ENCODE data around the gene TYSND1. TPM values are rescaled to one million over a fixed set of nuclear protein-coding genes. Genes with fewer than 3 reads are reported as not detected.
A peak's percentile ranks its signal among the peaks of the same experiment; 100 is the strongest.

TYSND1 gene
- total and polyA plus RNA-seq, 2 of the 13 experiments (the other 11 are each of a cell fraction or from before 2014, with no cell fraction given) = 3.3 to 8.9 TPM

- TF ChIP-seq CENPT (CRISPR knock-in tag; IDR thresholded peaks at IDR 0.05; ENCODE audit: low read depth) (no peak), ZNF724P (CRISPR knock-in tag; IDR thresholded peaks at IDR 0.05; ENCODE audit: borderline replicate concordance) (no peak), ZZZ3 (CRISPR knock-in tag; IDR thresholded peaks at IDR 0.05; ENCODE audit: borderline replicate concordance) (no peak), ZBTB1 (CRISPR knock-in tag; IDR thresholded peaks at IDR 0.05; ENCODE audit: borderline replicate concordance) (no peak), ZNF775 (CRISPR knock-in tag; IDR thresholded peaks at IDR 0.05; ENCODE audit: borderline replicate concordance) (no peak), ZNF777 (CRISPR knock-in tag; IDR thresholded peaks at IDR 0.05) (peak; percentile 37; the same call in 1 of the 2 replicates), JARID2 (CRISPR knock-in tag; IDR thresholded peaks at IDR 0.05; ENCODE audit: insufficient replicate concordance) (no peak), PHF5A (CRISPR knock-in tag; IDR thresholded peaks at IDR 0.05; ENCODE audit: low read depth, unreplicated experiment) (no peak), ASH2L (IDR thresholded peaks at IDR 0.05; ENCODE audit: insufficient read length, low read depth, low read length) (peak; percentile 36), ARID5B (CRISPR knock-in tag; IDR thresholded peaks at IDR 0.05) (peak; percentile 90), ZSCAN30 (CRISPR knock-in tag; IDR thresholded peaks at IDR 0.05) (no peak), ATF7-NPFF (CRISPR knock-in tag; IDR thresholded peaks at IDR 0.05; ENCODE audit: low read depth) (no peak), RBM39 (IDR thresholded peaks at IDR 0.05; ENCODE audit: low read depth, low read length, poor library complexity, severe bottlenecking) (no peak), GFI1 (CRISPR knock-in tag; IDR thresholded peaks at IDR 0.05; ENCODE audit: borderline replicate concordance) (no peak), SP5 (CRISPR knock-in tag; IDR thresholded peaks at IDR 0.05; ENCODE audit: borderline replicate concordance, low read depth) (peak; percentile 42), SMYD3 (CRISPR knock-in tag; IDR thresholded peaks at IDR 0.05) (no peak)
- TF ChIP-seq, protein P1, sequence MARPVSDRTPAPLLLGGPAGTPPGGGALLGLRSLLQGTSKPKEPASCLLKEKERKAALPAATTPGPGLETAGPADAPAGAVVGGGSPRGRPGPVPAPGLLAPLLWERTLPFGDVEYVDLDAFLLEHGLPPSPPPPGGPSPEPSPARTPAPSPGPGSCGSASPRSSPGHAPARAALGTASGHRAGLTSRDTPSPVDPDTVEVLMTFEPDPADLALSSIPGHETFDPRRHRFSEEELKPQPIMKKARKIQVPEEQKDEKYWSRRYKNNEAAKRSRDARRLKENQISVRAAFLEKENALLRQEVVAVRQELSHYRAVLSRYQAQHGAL (CRISPR knock-in tag; IDR thresholded peaks at IDR 0.05; ENCODE audit: not compliant biosample characterization) = no peak
- TF ChIP-seq, protein P2, sequence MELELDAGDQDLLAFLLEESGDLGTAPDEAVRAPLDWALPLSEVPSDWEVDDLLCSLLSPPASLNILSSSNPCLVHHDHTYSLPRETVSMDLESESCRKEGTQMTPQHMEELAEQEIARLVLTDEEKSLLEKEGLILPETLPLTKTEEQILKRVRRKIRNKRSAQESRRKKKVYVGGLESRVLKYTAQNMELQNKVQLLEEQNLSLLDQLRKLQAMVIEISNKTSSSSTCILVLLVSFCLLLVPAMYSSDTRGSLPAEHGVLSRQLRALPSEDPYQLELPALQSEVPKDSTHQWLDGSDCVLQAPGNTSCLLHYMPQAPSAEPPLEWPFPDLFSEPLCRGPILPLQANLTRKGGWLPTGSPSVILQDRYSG (CRISPR knock-in tag; IDR thresholded peaks at IDR 0.05) = 0 out of 2 replicates have a peak, but pooled peaks have one; percentile 81
- TF ChIP-seq, protein P3, sequence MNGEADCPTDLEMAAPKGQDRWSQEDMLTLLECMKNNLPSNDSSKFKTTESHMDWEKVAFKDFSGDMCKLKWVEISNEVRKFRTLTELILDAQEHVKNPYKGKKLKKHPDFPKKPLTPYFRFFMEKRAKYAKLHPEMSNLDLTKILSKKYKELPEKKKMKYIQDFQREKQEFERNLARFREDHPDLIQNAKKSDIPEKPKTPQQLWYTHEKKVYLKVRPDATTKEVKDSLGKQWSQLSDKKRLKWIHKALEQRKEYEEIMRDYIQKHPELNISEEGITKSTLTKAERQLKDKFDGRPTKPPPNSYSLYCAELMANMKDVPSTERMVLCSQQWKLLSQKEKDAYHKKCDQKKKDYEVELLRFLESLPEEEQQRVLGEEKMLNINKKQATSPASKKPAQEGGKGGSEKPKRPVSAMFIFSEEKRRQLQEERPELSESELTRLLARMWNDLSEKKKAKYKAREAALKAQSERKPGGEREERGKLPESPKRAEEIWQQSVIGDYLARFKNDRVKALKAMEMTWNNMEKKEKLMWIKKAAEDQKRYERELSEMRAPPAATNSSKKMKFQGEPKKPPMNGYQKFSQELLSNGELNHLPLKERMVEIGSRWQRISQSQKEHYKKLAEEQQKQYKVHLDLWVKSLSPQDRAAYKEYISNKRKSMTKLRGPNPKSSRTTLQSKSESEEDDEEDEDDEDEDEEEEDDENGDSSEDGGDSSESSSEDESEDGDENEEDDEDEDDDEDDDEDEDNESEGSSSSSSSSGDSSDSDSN (CRISPR knock-in tag; IDR thresholded peaks at IDR 0.05) = peak; percentile 41; the same call in 1 of the 2 replicates
Observed at GRCh38 chr10:70109064-70109729, 37.3 kb downstream of the TYSND1 start (continued).

All from HepG2 (cell line).